NCI-H2029 (cell line): Measurements from ENCODE around the gene KPTN.
A peak's percentile ranks its signal among the peaks of the same experiment; 100 is the strongest.

ENCODE experiments used
- DNase-seq: peaks from one replicate; lab custom pipeline; 2025; lab: John Stamatoyannopoulos, UW

Gene KPTN

GRCh38 chr19:47435196-47435595, 48.8 kb downstream of the KPTN start:
- DNase-seq, result no peak

- no peak for DNase-seq
These were observed 49.9 kb downstream of the KPTN start for GRCh38 chr19:47434088-47434487.

- DNase-seq, result no peak
These were observed 50.9 kb downstream of the KPTN start for GRCh38 chr19:47433121-47433520.

GRCh38 chr19:47432499-47432898, 51.5 kb downstream of the KPTN start:
- DNase-seq, result no peak

- no peak for DNase-seq
These were observed 51.9 kb downstream of the KPTN start for GRCh38 chr19:47432091-47432490.

- DNase-seq, result no peak
These were observed 53.8 kb downstream of the KPTN start for GRCh38 chr19:47430041-47430802.

GRCh38 chr19:47429140-47429793, 54.8 kb downstream of the KPTN start:
- no peak for DNase-seq

GRCh38 chr19:47428177-47428894, 55.7 kb downstream of the KPTN start:
- peak; percentile 96 for DNase-seq

GRCh38 chr19:47427241-47428176, 56.5 kb downstream of the KPTN start:
- peak; percentile 31 for DNase-seq
